ENCODE measurements around the gene PHF11. TPM values are rescaled to one million over a fixed set of nuclear protein-coding genes. Genes with fewer than 3 reads are reported as not detected.
"Not testable (repeated sequence)": the region's sequence is repeated elsewhere in the genome, so short reads cannot be mapped to it uniquely, and the experiment has no call there.

PHF11 gene
- total RNA-seq, 2 donors from 2014 or later = 29.7 to 30.7 TPM

DNA sequence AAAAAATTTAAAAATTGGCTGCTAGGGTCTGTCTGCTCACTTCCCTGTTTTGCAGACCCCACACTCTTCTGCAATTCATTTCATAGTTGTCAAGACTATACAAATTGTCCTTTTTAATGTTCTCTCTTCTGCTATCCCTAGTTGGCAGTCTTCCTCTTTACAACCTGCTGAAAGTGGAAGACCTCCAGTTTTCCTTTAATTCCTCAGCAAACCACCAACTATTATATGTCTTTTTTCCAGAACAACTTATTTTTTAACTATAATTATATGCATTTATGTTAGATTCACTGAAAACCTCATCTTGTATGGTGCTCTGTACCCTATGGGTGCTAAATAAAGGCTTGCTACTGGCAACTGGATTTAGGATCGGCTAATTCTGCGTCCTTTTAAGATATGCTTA is 1.1 kb upstream of the PHF11 start:
- DNase-seq (no peak), ATAC-seq (no peak)
- intact Hi-C loops (cut with DNase I, micrococcal nuclease) = no loop called here

DNA sequence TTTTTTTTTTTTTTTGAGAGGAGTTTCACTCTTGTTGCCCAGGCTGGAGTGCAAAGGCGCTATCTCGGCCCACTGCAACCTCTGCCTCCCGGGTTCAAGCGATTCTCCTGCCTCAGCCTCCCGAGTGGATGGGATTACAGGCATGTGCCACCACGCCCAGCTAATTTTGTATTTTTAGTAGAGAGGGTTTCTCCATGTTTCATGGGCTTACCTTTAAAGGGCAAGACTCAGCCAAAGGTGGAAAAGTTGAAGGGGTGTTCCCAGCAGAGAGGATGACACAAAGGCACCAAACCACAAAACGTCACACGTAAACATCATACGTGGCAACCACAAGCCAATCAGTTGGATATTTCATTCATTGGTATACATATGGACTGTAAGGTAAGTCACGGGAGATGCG is 1.1 kb downstream of the PHF11 start:
- intact Hi-C loops (cut with DNase I, micrococcal nuclease); DNase-seq; ATAC-seq: not testable (repeated sequence)

DNA sequence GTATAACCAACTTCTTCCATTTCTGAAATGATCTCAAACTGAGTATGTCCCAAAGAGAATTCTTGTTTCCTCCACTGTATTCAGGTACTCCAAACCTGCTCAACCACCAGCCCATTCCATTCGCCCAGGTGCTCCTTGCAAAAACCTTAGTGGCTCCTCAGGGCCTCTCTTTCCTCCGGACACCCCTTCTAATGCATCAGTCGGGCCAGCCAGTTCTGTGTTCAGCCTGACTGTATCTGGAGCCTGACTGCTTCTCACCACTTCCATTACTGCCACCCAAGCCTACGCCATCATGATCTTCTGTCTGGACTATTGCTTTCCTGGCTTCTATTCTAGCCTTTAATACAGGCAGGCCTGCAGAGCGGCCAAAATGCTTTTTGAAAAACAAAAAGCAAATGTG is 1.5 kb downstream of the PHF11 start:
- intact Hi-C loops (cut with DNase I, micrococcal nuclease) = no loop called here
- no peak for ATAC-seq

DNA sequence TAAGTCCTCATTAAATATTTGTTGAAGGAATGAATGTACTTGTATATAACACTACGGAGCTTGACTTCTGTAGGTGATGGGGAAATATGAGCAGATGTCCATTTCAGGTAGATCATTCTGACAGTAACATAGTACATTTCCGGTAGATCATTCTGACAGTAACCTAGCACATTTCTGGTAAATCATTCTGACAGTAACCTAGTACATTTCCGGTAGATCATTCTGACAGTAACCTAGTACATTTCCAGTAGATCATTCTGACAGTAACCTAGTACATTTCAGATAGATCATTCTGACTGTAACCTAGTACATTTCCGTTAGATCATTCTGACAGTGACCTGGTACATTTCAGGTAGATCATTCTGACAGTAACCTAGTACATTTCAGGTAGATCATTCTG is 2.5 kb downstream of the PHF11 start:
- DNase-seq (no peak), ATAC-seq (no peak)
- intact Hi-C loops (cut with DNase I, micrococcal nuclease) = no loop called here

More for the DNA sequence above, 1.5 kb downstream of the PHF11 start:
- no peak for DNase-seq

DNA sequence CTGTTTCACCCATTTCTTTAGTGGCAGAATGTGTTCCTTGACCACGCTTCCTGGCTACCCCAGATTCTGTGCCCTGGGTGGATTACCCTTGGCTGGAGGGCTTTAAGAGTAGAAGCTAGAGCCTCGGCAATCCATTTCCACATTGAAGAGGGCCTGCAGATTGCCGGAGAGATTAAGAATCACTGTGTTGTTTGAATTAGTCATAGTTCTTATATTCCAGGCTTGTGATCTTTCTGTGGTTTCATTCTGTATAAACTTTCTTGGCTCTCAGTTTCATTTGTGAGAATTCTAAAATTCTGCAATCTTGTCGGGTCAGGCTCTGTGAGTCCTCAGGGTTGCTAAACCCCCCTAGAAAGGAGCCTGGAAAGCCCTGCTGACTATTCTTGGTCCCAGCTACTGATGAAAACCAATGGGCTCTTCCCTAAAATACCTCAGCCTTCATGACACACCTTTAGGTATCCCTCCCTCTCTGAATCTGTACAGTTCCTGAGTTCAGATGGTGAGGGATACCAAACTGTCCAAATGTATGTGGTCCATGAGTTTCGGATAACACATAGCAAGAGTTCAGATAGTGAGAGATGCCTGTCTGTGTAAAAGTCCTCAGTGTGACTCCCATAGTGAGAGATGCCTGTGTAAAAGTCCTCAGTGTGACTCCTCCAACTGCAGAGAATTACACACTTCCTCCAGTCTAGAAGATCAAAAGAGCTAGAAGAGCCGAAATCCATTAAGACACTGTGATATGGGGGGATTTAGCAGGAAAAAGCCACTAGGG is 4.3 kb downstream of the PHF11 start:
- intact Hi-C loops (cut with DNase I, micrococcal nuclease) = no loop called here
- ATAC-seq (no peak), DNase-seq (no peak)

DNA sequence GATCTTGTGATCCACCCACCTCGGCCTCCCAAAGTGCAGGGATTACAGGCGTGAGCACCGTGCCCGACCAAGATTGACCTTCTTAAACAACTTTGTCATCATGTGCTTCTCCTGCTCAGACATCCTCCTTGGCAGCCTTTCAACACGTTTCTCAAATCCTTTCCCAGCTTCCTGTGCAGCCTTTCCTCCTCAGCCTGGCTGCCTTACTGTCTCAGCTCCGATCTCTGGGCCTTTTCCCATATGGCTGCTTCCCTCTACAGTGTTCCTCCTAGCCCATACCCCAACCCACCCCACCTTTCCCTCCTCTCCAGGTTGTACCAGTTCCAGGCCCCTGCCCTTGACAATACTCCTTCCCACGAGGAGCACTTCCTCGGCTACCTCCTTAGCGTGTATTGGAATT is 7.2 kb downstream of the PHF11 start:
- ATAC-seq (no peak), DNase-seq (peak in 1 of 2 donors; percentile 29)
- intact Hi-C loops (cut with DNase I, micrococcal nuclease) = no loop called here

DNA sequence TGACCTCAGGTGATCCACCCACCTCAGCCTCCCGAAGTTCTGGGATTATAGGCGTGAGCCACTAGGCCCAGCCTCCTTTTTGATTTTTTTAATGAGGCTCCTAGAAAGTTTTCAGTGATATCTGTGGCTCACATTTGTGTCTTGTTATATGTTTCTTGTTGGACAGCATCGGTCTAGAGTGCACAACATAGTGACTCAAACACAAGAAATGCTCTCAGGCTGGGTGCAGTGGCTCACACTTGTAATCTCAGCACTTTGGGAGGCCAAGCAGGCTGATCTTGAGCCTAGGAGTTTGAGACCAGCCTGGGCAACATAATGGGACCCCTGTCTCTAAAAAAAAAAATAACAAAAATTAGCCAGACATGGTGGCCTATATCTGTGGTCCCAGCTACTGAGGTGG is 8.2 kb downstream of the PHF11 start:
- DNase-seq (no peak), ATAC-seq (no peak)
- intact Hi-C loops (cut with DNase I, micrococcal nuclease) = no loop called here

DNA sequence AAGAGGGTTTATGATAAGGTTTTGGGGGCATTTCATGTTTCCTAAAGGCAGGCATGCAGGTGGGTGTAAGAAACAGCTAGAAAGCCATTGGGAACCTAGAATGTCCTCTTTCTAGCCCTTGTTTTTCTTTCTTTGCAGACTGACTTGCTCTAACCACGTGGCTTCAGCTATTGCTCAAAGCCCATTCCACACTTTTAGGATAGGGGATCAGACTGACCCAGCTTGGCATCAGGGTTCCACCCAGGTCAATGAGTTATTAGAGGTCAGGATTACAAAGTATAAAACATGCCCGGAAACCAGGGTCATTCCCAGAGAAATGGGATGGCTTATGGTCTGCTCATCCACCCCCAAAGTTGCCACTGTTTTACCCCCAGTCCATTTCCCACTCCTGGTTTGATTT is 16.8 kb downstream of the PHF11 start:
- DNase-seq (no peak), ATAC-seq (no peak)
- intact Hi-C loops (cut with DNase I, micrococcal nuclease) = no loop called here

DNA sequence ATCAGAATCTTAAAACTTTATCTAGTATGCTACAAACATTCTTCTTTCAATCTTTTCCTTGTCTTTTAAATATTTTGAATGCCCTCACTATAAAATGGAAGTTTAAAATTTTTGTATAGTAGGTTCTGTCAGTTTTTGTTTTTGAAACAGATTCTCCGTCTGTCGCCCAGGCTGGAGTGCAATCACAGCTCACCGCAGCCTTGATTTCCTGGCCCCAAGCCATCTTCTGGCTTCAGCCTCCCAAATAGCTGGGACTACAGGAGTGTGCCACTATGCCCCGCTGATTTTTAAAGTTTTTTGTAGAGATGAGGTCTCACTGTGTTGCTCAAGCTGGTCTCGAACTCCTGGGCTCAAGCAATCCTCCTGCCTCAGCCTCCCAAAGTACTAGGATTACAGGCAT is 20.7 kb downstream of the PHF11 start:
- no peak for ATAC-seq
- intact Hi-C loops (cut with DNase I, micrococcal nuclease) = no loop called here

DNA sequence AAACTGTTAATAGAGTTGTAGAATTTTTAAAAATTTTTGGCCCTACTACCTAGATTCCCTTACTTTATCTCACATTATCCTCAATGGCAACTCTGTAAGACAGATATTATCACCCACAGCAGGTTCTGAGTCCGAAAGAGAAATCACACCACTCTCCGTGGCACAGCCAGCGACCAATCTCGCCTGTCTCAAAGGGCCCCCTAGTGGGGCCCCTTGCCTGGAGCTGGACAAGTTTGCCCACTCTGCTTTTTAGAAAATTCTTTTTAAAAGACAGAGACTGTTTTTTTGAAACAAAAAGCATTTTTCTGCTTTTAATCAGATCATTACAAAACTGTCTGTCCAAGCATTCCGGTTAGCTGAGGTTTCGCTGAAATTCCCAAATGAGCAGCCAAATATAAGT is 21.7 kb downstream of the PHF11 start:
- DNase-seq (no peak), ATAC-seq (no peak)
- intact Hi-C loops (cut with DNase I, micrococcal nuclease) = no loop called here

More for the DNA sequence above, 20.7 kb downstream of the PHF11 start:
- no peak for DNase-seq

DNA sequence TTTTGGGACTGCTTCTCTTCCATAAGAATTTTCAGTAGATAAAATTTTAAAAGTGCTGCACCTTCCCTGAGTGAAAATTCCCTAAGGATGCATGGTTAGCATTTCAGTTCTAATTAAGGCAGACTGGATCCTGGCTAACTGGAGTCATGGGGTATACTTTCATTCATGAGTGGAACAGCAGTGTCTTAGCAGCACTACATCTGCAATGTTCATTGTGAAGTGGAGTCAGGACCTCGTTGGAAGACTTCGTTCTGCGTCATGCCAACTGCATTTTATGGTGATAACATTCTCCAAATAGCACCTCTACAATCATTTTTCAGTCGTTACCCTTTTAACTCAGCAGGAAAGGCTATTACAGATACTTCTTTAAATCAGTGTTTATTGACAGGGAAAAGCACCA is 25.5 kb downstream of the PHF11 start:
- ATAC-seq (no peak), DNase-seq (no peak)
- intact Hi-C loops (cut with DNase I, micrococcal nuclease) = no loop called here

DNA sequence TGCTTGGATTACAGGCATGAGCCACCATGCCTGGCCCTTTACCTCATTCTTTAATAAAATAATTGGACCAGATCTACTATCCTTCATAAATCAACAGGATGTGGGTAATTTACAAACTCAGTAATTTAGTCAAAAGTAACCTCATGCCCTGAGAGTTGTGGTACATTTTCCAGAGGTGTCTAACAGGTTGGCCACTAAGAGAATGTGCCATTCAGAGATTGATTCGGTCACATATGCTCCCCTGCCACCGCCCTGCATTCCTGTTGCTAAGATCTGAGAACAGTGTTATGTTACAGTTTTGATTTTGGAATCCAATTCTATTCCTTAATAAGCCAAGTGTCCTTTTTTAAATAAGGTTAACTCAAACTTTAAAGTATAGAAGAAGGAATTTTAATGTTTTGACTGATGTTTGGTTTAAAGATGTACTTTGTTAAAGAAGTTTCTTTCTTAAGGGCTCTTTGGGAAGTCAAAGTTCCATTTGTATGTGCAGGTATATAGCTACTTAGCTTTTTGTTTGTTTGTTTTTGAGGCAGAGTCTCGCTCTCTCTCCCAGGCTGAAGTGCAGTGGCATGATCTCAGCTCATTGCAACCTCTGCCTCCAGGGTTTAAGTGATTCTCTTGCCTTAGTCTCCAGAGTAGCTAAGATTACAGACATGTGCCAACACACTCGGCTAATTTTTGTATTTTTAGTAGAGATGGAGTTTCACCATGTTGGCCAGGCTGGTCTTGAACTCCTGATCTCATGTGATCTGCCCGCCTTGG is 29.2 kb downstream of the PHF11 start:
- ATAC-seq (no peak), DNase-seq (no peak)
- intact Hi-C loops (cut with DNase I, micrococcal nuclease) = no loop called here

DNA sequence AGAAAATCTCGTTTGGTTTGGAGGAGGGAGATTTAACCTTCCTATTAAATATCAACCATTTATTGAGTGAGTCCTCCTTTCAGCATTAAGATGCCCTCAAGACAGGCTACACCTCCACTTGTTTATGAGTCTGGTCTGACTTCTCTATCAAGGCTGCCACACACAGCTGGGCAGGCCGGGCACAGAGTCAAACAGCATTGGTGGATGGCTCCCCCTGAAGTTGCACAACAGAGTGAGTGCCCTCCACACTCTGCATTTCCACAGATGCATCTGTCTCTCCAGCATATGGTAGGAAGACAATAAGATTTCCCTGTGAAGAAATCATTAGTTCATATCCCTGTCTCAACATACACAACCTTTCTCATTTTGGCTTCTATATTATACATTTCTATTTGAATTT is 31.4 kb downstream of the PHF11 start:
- DNase-seq (no peak), ATAC-seq (no peak)
- intact Hi-C loops (cut with DNase I, micrococcal nuclease) = no loop called here

DNA sequence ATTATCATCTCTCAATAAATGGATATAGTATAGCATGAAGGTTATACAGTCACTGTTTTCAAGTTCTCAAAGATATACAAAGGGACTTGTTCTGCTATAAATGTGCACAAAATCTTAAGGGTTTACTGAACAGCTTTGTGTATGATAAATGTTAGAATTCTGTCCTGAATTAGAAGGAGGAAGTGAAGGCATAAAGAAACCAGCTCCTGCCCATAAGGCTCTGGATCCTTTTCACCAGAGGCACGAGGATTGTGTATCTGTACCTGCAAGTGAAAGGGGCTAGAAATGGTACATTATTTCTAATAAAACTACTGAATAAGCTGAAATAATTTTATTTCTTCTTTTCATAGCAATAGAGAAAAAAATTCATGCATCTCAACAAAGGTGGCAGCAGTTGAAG is 32.4 kb downstream of the PHF11 start:
- ATAC-seq = no peak
- intact Hi-C loops (cut with DNase I, micrococcal nuclease) = no loop called here
- DNase-seq = no peak

DNA sequence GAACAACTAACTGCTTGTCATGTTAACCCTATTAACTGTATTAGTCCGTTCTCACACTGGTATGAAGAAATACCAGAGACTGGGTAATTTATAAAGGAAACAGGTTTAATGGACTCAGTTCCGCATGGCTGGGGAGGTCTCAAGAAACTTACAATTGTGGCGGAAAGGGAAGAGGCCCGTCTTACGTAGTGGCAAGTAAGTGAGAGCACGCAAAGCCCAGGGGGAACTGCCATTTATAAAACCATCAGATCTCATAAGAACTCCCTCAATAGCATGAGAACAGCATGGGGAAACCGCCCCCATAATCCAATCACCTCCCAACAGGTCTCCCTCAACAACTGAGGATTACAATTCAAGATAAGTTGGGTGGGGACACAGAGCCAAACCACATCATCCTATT is 34.7 kb downstream of the PHF11 start:
- no peak for DNase-seq
- intact Hi-C loops (cut with DNase I, micrococcal nuclease) = no loop called here
- no peak for ATAC-seq

DNA sequence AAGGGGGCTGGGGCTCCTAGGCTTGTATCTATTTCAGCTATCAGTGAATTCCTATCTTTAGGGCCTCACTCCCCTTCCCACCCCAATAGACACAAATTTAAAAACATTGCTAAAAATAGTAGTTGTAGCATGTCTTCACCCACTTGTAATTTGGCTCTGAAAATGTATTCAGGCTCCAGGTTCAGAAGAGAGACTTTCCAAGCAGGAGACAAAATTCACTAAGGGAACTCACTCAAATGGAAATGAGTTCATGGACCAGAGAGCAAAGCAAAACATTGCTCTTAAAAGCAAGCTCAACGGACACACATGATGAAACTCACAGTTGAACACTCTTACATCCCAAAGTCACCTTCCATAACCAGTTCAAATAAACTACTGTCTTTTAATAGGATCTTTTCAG is 36.8 kb downstream of the PHF11 start:
- no peak for DNase-seq
- intact Hi-C loops (cut with DNase I, micrococcal nuclease) = no loop called here
- ATAC-seq = no peak

DNA sequence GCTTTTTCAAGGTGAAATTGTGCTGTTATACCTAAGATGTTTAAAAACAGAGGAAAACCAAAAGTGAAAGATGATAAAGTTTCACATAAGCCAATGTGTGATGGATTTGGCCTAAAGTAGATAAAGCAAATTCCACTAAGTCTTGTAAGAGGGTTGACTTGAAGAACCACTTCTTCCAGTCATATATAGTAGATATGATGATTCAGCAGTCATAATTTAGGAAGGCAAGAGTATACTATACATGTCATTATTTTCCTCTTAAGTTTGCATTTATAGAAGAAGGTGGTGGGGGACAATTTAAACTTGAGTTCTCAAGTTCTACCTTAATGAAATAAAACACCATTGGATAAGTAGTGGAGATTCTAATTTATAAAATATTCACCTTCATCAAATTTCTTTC is 37.3 kb downstream of the PHF11 start:
- intact Hi-C loops (cut with DNase I, micrococcal nuclease) = no loop called here
- ATAC-seq = no peak
- DNase-seq = no peak

DNA sequence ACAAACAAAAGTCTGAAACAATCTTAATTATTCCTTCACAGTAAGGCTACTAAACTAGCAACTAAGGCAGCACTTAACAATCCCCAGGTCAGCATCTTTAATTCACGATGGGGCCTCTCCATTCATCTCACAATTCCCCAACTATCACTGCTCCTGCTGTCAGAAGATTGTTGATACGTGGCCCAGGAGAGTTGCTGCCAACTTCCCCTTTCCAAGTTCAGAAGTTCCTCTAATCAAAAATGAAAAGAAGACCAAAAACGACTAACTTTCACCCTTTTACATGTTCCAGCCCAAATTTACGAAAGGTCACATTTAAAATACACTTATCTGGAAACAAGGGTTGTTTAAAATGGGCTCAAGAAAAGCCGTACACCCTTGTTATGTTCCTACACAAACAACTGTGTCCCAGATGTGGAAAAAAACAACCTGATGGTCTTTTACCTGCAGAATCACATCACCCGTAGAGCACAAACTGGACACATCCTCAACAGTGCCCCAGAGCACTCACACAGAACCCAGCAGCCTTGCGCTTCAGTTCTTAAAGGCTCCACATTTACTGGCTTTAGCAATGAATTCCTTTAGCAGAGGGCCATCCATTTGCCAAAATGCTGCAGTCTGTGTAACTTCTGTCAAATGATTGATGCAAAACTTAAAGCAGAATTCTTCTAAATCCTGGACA is 38.0 kb downstream of the PHF11 start:
- intact Hi-C loops (cut with DNase I, micrococcal nuclease) = no loop called here
- ATAC-seq = no peak
- DNase-seq = no peak

DNA sequence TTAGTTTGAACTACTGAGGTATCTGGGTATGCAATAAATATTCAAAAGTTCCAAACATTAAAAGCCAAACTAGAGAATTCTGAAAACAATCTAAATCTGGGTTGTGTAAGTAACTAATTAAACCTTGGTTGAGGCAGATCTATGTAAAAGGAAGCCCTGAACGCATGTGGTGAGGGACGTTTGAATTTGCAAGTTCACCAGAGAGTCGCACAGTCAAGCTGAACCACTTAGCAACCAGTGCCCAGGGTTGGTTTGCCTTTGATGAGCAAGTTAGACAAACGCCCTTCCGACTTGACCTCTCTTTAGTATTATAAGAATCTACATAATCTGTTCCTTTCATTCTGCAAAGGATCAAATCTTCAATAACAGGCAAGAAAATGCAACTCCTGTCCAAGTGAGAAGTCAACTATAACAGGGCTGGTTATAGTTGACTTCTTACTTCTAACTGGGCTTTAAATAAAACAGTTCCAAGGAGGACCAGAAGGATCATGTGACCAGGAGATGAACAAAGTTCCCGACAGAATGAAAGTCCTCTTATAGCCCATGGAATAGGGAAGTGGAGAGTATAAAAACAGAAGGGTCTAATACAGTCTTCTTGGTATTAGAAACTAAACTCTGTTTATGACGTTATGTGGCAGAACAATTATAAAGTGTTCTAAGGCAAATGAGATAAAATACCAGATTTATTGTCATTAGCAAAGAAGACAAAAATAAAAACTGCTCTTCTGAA is 40.6 kb downstream of the PHF11 start:
- intact Hi-C loops (cut with DNase I, micrococcal nuclease) = no loop called here
- peak; percentile 27 for ATAC-seq
- no peak for DNase-seq

Data from left colon (tissue), 2 donors.